Body of pancreas (tissue), 4 donors: ENCODE data around the gene MSI2. TPM values are rescaled to one million over a fixed set of nuclear protein-coding genes. Genes with fewer than 3 reads are reported as not detected.

ENCODE experiments used
- ATAC-seq: fragments of 150-250 bp; one replicate; pipeline ENCODE4 v1.9.1; 2016
- DNase-seq, 4 donors: peaks; one replicate each; pipeline ENCODE4 v3.0.0-alpha.2; 2019
- H3K27ac ChIP-seq, 4 donors: fragments of 200-600 bp; sonication (generic); 1 replicate in 3 of 4; 2 replicates in 1 of 4; pipeline versions ENCODE4 v1.5.1 to v1.6.1; 2016 to 2019; ENCODE audit warnings: mild to moderate bottlenecking in 1 of 4, mixed read lengths in 1 of 4, moderate library complexity in 1 of 4
- H3K27me3 ChIP-seq, 2 donors: fragments of 200-600 bp; sonication (generic); one replicate each; pipeline ENCODE4 v1.6.0; 2016; ENCODE audit warnings: mild to moderate bottlenecking in 1 of 2
- H3K36me3 ChIP-seq, 2 donors: fragments of 200-600 bp; sonication (generic); replicated peaks in 1 of 2; 2 replicates each; pipeline ENCODE4 v1.5.1; 2016; ENCODE audit warnings: low read depth in 2 of 2; ENCODE audit not compliant: insufficient read depth in 1 of 2
- H3K4me1 ChIP-seq: fragments of 200-600 bp; sonication (generic); one replicate; pipeline ENCODE4 v1.6.0; 2016
- H3K4me3 ChIP-seq, 2 donors: fragments of 200-600 bp; sonication (generic); 1 replicate in 1 of 2; 2 replicates in 1 of 2; pipeline ENCODE4 v1.5.1; 2016 to 2019
- H3K9me3 ChIP-seq, 3 donors: fragments of 200-600 bp; sonication (generic); 1 replicate in 2 of 3; 2 replicates in 1 of 3; pipeline ENCODE4 v1.5.1; 2016
- POLR2A ChIP-seq, 3 donors: fragments of 450-650 bp; IDR thresholded peaks; one replicate each; pipeline ENCODE4 v1.6.1; 2016; ENCODE audit warnings: antibody characterized with exemption in 3 of 3, mild to moderate bottlenecking in 2 of 3
- WGBS, 2 donors: methylation state at CpG; one replicate each; pipeline ENCODE4 v1.1.5; 2017; 5-methylcytosine and 5-hydroxymethylcytosine counted together
- intact Hi-C: fragments of 100-400 bp; cut with DNase I; formaldehyde crosslinking; loops from one replicate; pipeline ENCODE4 v1.15.1; 2023
- total RNA-seq, 2 donors: library from RNA; depleted of rRNA; stranded (reverse); fragments of >200 nt; gene quantifications; one replicate each; pipeline ENCODE4 v1.1.0, GENCODE V29; 2016
- TF ChIP-seq, protein P1 (sequence below), 7 experiments: fragments of 450-650 bp in 4 of 7; fragments of 200-600 bp in 3 of 7; sonication (generic) in 3 of 7; IDR thresholded peaks; one replicate each; pipeline ENCODE4 v1.5.1; 2016 to 2019; ENCODE audit warnings: antibody characterized with exemption in 7 of 7

The MSI2 gene
- total RNA-seq, 2 donors from 2014 or later: 21.1 to 28.5 TPM

DNA sequence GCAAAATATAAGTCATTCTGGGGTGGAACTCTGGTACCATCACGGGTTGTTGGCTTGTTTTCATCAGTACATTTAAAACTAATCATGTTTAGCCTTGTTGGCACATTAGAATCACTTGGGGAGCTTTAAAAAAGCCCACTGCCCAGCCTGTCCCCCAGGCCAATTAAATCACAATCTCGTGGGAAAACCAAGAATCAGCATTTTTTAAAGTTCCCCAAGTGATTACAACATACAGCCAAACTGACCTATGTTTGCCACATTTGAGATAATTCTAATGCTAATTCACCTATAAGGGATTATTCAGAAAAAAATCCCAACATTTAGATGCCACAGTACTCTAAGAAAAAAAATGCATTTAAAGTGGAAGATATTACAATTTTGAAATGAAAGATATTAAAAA, 8.4 kb upstream of the MSI2 start:
- WGBS, 2 donors: 53 to 68% methylated on average over 2 of the region's 2 CpGs
- H3K36me3 ChIP-seq: no peaks in the 10 kb centered on the region
- H3K4me3 ChIP-seq: no peak overlapping the region
- H3K4me1 ChIP-seq: no peaks in the 10 kb centered on the region
- ATAC-seq (no peak), DNase-seq (no peak)
- TF ChIP-seq, protein P1, sequence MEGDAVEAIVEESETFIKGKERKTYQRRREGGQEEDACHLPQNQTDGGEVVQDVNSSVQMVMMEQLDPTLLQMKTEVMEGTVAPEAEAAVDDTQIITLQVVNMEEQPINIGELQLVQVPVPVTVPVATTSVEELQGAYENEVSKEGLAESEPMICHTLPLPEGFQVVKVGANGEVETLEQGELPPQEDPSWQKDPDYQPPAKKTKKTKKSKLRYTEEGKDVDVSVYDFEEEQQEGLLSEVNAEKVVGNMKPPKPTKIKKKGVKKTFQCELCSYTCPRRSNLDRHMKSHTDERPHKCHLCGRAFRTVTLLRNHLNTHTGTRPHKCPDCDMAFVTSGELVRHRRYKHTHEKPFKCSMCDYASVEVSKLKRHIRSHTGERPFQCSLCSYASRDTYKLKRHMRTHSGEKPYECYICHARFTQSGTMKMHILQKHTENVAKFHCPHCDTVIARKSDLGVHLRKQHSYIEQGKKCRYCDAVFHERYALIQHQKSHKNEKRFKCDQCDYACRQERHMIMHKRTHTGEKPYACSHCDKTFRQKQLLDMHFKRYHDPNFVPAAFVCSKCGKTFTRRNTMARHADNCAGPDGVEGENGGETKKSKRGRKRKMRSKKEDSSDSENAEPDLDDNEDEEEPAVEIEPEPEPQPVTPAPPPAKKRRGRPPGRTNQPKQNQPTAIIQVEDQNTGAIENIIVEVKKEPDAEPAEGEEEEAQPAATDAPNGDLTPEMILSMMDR (IDR thresholded peaks at IDR 0.05): no peak
- no peak for TF ChIP-seq POLR2A (IDR thresholded peaks at IDR 0.05)
- intact Hi-C loops: loop anchor here (10.0 kb wide), 2 partner anchors 417 to 587 kb away; no protein-coding TSS in a partner anchor
- H3K27ac ChIP-seq: no peak overlapping the region
- no peaks in the 10 kb centered on the region for H3K9me3 ChIP-seq
- H3K27me3 ChIP-seq: no peaks in the 10 kb centered on the region

DNA sequence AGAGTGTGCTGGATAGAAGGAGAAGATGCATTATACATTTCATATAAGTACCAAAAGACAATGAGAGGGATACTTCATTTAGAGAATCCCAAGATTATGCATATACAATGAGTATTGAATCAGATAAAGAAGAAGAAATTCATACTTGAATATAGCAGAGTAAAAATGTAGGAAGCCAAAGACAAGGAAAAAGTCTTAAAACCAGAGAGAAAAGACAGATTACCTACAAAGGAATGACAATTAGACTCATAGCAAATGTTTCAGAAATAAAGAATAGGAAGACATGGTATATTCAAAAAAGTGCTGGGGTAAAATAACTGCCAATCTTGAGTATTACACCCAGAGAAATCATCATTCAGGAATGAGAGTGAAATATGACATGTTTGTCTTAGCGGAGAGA, 6.8 kb upstream of the MSI2 start:
- DNase-seq: no peak
- intact Hi-C loops: loop anchor here (10.0 kb wide), 2 partner anchors 415 to 585 kb away; no protein-coding TSS in a partner anchor
- no peaks in the 10 kb centered on the region for H3K9me3 ChIP-seq
- no peak overlapping the region for H3K4me3 ChIP-seq
- H3K36me3 ChIP-seq: no peaks in the 10 kb centered on the region
- no peak for ATAC-seq
- no peaks in the 10 kb centered on the region for H3K27me3 ChIP-seq
- 97 to 100% methylated on average over 1 of the region's 1 CpG for WGBS, 2 donors
- H3K27ac ChIP-seq: no peak overlapping the region
- no peaks in the 10 kb centered on the region for H3K4me1 ChIP-seq
- no peak for TF ChIP-seq POLR2A (IDR thresholded peaks at IDR 0.05)
- TF ChIP-seq, protein P1 (IDR thresholded peaks at IDR 0.05): no peak

DNA sequence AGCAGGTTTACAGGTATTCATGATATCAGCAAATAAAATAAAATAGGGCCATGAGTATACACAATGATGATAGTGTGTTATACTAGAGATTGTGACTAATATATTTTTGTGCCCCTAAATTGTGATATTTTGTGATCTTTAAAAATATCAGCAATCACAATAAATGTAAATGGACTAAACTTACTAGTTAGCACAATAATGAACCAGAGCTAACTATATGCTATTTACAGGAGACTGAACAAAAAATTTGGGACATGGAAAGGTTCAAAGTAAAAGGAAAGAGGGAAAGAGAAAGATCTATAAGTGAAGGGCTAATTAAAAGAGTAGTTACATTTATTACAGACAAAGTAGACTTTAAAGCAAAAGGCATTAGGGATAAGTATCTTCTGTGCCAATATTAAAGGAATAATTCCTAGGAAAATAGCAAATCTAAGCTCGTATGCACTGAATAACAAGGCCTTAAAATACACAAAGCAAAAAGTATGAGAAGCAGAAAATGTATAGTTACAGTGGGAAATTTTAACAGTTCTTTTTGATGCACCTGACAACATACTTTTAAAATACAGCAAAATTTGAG, 5.0 kb upstream of the MSI2 start:
- Histone ChIP-seq H3K27ac (no peak overlapping the region), H3K4me3 (no peak overlapping the region), H3K9me3 (no peaks in the 10 kb centered on the region), H3K36me3 (no peaks in the 10 kb centered on the region), H3K4me1 (no peaks in the 10 kb centered on the region), H3K27me3 (no peaks in the 10 kb centered on the region)
- TF ChIP-seq POLR2A (IDR thresholded peaks at IDR 0.05): no peak
- TF ChIP-seq, protein P1 (IDR thresholded peaks at IDR 0.05): no peak
- DNase-seq (no peak), ATAC-seq (no peak)
- 97 to 100% methylated on average over 1 of the region's 1 CpG for WGBS, 2 donors
- intact Hi-C loops: no loop called here

DNA sequence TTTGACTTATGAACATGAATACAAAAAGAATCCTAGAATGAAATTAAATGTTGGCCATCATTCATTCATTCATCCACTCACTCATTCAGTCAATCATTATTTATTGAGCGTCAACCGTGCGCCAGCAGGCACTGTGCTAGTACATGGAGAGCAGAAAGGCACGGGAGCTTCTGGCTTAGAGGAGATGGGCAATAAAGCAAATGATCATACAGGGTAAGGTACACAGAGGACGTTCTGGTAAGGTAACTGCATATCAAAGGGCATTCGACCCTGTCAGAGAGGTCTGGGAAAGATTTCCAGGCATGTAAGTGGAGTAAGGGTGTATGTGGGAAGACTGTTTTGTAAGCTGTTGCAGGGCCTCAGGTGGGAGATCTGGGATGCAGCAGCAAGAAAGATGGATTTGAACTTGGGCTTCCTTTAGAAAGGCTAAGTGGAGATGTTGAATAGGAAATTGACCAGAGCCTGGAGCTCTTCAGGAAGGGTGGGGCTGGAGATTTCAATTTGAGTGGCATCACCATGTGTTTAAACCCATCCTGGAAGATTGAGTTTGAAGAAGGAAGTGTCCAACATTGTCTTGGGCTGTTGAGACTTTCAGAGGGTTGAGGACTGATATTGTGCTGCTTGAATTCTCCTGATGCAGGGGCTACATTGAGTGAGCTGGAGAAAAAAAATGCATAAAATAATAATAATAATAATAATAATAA, 2.8 kb upstream of the MSI2 start:
- no peak for DNase-seq
- ATAC-seq: no peak
- no peak for TF ChIP-seq POLR2A (IDR thresholded peaks at IDR 0.05)
- TF ChIP-seq, protein P1 (IDR thresholded peaks at IDR 0.05): no peak

More for the DNA sequence above, 2.8 kb upstream of the MSI2 start:
- H3K36me3 ChIP-seq: no peaks in the 10 kb centered on the region
- H3K4me1 ChIP-seq: peaks cover 4% of the 10 kb centered on the region
- 53 to 63% methylated on average over 6 of the region's 6 CpGs for WGBS, 2 donors
- H3K27me3 ChIP-seq: no peaks in the 10 kb centered on the region
- intact Hi-C loops: no loop called here
- H3K27ac ChIP-seq: no peak overlapping the region
- H3K9me3 ChIP-seq: no peaks in the 10 kb centered on the region
- H3K4me3 ChIP-seq: no peak overlapping the region
